ENCODE data around the gene SLCO3A1.

The SLCO3A1 gene

DNA sequence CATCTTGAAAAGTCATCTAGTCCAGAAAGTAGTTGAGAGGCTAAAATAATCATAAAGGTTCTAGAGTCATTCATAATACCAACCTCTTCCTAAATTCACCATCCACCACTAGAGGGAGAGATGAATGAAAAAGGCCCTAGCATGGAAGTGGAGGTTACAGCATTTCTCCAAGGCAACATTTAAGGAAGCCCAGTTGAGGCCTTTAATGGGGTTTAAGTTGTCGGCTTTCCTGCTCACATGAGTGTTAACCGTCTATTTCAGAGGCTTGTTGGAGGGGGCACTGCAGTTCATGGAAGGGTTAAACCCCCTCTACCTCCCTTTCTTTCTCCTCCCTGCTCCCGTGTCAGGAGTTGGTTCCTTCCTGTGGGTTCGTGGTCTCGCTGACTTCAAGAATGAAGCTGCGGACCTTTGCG lies 3.8 kb upstream of the SLCO3A1 start:
- no peak for DNase-seq (ENCODE audit: extremely low read depth, low read depth)
- TF ChIP-seq, protein P1, sequence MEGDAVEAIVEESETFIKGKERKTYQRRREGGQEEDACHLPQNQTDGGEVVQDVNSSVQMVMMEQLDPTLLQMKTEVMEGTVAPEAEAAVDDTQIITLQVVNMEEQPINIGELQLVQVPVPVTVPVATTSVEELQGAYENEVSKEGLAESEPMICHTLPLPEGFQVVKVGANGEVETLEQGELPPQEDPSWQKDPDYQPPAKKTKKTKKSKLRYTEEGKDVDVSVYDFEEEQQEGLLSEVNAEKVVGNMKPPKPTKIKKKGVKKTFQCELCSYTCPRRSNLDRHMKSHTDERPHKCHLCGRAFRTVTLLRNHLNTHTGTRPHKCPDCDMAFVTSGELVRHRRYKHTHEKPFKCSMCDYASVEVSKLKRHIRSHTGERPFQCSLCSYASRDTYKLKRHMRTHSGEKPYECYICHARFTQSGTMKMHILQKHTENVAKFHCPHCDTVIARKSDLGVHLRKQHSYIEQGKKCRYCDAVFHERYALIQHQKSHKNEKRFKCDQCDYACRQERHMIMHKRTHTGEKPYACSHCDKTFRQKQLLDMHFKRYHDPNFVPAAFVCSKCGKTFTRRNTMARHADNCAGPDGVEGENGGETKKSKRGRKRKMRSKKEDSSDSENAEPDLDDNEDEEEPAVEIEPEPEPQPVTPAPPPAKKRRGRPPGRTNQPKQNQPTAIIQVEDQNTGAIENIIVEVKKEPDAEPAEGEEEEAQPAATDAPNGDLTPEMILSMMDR (IDR thresholded peaks at IDR 0.05; ENCODE audit: low read depth, low read length, missing control alignments), result peak; percentile 26
- H3K4me3 ChIP-seq (replicated peaks; ENCODE audit: low read depth, low read length), result no peak overlapping the region

DNA sequence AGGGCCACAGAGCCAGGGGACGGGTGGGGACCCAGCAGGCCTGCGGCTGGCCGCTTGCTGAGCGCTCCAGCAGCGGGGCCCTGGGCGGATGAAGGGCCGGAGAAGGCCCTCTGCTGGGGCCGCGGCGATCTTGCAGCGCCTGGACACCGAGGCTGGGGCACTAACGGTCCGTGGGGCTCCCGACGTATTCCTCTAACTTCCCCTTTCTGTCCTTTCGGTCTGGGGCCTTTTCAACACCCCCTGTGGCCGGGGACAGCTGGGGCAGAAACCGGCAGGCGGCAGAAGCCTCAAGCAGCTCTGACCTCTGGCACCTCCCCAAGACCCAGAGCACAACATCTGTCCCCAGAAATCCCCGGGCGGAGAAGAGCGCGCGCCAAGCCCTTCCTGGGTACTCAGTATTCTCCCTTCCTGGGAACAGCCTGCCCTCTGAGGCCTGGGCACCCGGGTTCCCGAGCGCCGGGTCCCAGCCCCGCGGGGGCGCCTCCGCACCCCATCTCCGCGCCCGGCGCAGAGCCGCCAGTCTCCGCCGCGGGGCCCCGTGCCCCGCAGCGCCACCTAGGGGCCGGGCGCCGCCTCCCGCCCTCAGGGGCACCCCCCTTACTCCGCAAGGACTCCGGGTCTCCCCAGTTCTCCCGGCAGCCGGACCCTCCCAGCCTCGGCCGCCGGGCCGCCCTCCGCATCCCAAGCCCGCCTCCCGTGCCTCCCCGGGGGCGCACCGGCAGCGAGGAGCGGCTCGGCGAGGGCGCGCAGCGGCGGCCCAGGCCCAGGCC lies 582 bp upstream of the SLCO3A1 start:
- no peak for DNase-seq (ENCODE audit: extremely low read depth, low read depth)
- peak overlapping the region; percentile 26 for H3K4me3 ChIP-seq (replicated peaks; ENCODE audit: low read depth, low read length)
- TF ChIP-seq, protein P1 (IDR thresholded peaks at IDR 0.05; ENCODE audit: low read depth, low read length, missing control alignments), result peak; percentile 37

DNA sequence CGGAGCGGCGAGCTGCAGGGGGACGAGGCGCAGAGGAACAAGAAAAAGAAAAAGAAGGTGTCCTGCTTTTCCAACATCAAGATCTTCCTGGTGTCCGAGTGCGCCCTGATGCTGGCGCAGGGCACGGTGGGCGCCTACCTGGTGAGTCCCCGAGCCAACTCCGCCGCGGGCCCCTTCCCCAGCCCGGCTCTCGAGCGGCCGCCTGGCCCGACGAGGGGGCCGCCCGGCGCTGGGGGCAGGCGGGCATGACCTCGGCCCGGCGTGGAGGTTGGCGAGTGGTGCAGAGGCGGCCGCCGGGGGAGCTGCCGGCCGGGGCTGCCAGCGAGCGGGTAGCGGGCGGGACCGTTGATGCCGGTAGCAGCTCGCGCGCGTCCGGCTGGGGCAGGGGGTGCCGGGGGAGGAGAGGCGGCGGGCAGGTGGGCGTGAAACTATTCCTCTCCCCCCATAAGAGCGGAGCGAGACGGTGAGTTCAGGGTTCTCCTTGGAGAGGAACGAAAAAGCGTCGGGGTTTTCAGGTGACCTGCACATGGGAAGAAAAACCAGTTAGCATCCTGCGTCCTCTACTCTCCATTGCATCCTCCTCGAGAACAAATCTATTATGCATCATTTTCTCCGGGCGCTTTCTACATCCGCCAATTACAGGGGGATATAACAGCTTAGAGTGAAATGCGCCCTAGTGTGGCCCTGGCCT lies 585 bp downstream of the SLCO3A1 start:
- TF ChIP-seq, protein P1 (IDR thresholded peaks at IDR 0.05; ENCODE audit: low read depth, low read length, missing control alignments), result no peak
- no peak for DNase-seq (ENCODE audit: extremely low read depth, low read depth)
- H3K4me3 ChIP-seq (replicated peaks; ENCODE audit: low read depth, low read length), result no peak overlapping the region

DNA sequence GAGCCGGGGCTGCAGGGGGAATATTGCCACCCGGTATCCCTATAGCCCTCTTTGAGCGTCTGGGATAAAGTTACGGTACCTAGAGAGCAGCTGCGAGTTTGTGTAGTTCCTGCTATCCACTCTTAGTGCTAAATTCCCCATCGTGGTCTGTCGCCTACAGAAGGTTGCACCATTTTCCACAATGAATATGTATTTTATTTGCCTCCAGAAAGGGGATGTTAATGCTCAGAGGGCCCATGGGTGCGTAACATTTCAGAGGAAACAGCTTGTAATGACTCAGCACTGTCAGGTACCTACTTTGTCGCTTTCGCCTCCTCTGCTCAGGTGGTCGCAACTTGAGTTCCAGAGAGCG lies 1.1 kb downstream of the SLCO3A1 start:
- H3K4me3 ChIP-seq (replicated peaks; ENCODE audit: low read depth, low read length), result no peak overlapping the region
- DNase-seq (ENCODE audit: extremely low read depth, low read depth), result no peak
- TF ChIP-seq, protein P1 (IDR thresholded peaks at IDR 0.05; ENCODE audit: low read depth, low read length, missing control alignments), result no peak

DNA sequence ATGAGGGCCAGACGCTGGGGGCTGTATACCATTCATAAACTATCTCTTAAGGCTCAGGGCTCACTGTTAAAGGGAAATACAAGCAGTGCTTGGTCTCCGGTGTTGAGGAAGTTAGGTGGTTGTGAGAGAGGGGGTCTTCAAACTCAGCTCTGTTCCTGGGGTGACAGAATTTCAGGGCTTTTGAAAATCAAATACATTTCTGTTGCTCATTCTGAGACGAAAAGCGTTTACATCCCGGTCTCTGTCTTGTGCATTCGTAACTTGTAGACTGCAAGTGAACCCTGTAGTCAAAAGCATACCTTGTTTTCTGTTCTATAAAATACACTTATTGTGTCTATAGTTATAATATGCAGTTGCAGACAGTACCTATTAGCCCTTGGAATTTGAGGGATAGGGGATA lies 1.7 kb downstream of the SLCO3A1 start:
- no peak for DNase-seq (ENCODE audit: extremely low read depth, low read depth)
- TF ChIP-seq, protein P1 (IDR thresholded peaks at IDR 0.05; ENCODE audit: low read depth, low read length, missing control alignments), result no peak
- no peak overlapping the region for H3K4me3 ChIP-seq (replicated peaks; ENCODE audit: low read depth, low read length)

DNA sequence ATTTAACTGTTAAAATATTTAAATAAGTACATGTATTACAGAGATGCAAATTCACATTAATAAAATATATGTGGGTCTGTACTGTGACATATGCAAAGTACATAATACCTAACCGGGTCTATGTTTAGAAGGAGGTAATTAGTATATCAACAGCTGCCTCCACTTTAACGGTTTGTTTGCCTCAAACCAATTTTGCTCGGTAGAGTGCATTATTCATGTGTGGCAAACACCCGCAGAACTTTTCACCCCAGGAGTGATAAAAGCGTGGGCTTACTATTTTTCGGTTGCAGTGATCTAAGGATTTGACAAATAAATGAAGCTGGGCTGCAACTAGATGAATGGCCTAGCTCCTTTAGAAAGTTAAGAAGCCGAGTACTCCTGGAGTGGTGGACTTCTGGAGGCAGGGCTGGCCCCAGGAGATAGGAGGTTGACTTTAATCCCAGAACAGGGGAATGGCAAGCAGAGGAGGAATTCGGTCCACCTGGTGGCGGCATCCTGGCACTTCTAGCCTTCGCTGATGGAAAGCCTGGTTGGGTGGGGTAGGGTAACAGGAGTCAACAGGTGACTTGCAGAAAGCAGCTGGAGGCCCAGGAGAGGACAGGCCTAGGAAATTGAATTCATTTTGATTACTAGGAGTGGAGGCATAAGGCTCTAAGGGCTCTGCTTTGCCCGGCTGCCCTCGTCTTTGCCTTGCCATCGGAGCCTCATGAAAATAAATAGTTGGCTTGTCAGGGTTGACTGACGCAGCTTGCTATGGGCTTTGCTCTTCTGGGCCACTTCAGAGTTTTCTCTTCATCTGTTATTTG lies 2.4 kb downstream of the SLCO3A1 start:
- TF ChIP-seq, protein P1 (IDR thresholded peaks at IDR 0.05; ENCODE audit: low read depth, low read length, missing control alignments), result no peak
- DNase-seq (ENCODE audit: extremely low read depth, low read depth), result no peak
- H3K4me3 ChIP-seq (replicated peaks; ENCODE audit: low read depth, low read length), result no peak overlapping the region
